PC-3 (cell line): ENCODE data around the gene ANTXR2. TPM values are rescaled to one million over a fixed set of nuclear protein-coding genes. Genes with fewer than 3 reads are reported as not detected.

Experiments
- ATAC-seq: fragments of 200-7000 bp; cut with Tn5 transposase; 2 replicates; pipeline ENCODE4 v1.9.1; 2020; ENCODE audit warnings: mild to moderate bottlenecking, moderate library complexity
- BruUV-seq: library from RNA; stranded (reverse); fragments of 400-500 nt; replicated peaks from 2 replicates; lab custom pipeline; 2021; lab: Mats Ljungman, UMichigan
- CTCF ChIA-PET: fragments of 300-600 bp; sonication (Branson Sonifier 250); formaldehyde crosslinking; loops from one replicate; lab custom pipeline; 2022; ENCODE audit warnings: antibody characterized with exemption; lab: Charles Lee
- POLR2A ChIA-PET: fragments of 300-600 bp; sonication (Branson Sonifier 250); formaldehyde crosslinking; loops from one replicate; lab custom pipeline; 2022; ENCODE audit warnings: antibody characterized with exemption; ENCODE audit not compliant: unreplicated experiment; lab: Charles Lee
- DNase-seq: peaks from one replicate; pipeline ENCODE4 v3.0.0-alpha.2; 2015
- H2AFZ ChIP-seq: fragments of 300-600 bp; sonication (generic); 2 replicates; pipeline ENCODE4 v1.6.0; 2016; ENCODE audit warnings: antibody characterized with exemption, low read length
- H3F3A ChIP-seq: fragments of 300-600 bp; sonication (generic); one replicate; pipeline ENCODE4 v1.6.0; 2017; ENCODE audit warnings: antibody characterized with exemption, low read length, control low read depth, mild to moderate bottlenecking; ENCODE audit not compliant: unreplicated experiment
- H3K27ac ChIP-seq: fragments of 300-600 bp; sonication (generic); 2 replicates; pipeline ENCODE4 v1.5.1; 2016; ENCODE audit warnings: mild to moderate bottlenecking, low read length
- H3K27me3 ChIP-seq: fragments of 300-600 bp; sonication (generic); 2 replicates; pipeline ENCODE4 v1.6.1; 2016; ENCODE audit warnings: low read length, mixed read lengths
- H3K36me3 ChIP-seq: fragments of 300-600 bp; sonication (generic); 2 replicates; pipeline ENCODE4 v1.6.1; 2016; ENCODE audit warnings: low read depth, mixed run types, low read length, mixed read lengths
- H3K4me1 ChIP-seq: fragments of 300-600 bp; sonication (generic); 2 replicates; pipeline ENCODE4 v1.5.1; 2016; ENCODE audit warnings: low read length; ENCODE audit not compliant: insufficient read depth
- H3K4me2 ChIP-seq: fragments of 300-600 bp; sonication (generic); 2 replicates; pipeline ENCODE4 v1.6.0; 2016; ENCODE audit warnings: low read length
- H3K4me3 ChIP-seq: fragments of 300-600 bp; sonication (generic); 2 replicates; pipeline ENCODE4 v1.5.1; 2016; ENCODE audit warnings: mild to moderate bottlenecking, low read length, mixed read lengths
- H3K79me2 ChIP-seq: fragments of 300-600 bp; sonication (generic); 2 replicates; pipeline ENCODE4 v1.6.1; 2017; ENCODE audit warnings: low read length, mixed read lengths
- H3K9ac ChIP-seq: fragments of 300-600 bp; sonication (generic); 2 replicates; pipeline ENCODE4 v1.6.0; 2016; ENCODE audit warnings: mild to moderate bottlenecking, low read length
- H3K9me2 ChIP-seq: fragments of 300-600 bp; sonication (generic); replicated peaks from 2 replicates; pipeline ENCODE4 v1.6.1; 2016; ENCODE audit warnings: mixed run types, low read length, mixed read lengths
- H3K9me3 ChIP-seq: fragments of 300-600 bp; sonication (generic); 2 replicates; pipeline ENCODE4 v1.6.1; 2016; ENCODE audit warnings: low read length, mixed read lengths
- H4K20me1 ChIP-seq: fragments of 300-600 bp; sonication (generic); 2 replicates; pipeline ENCODE4 v1.6.1; 2016; ENCODE audit warnings: low read length, mixed read lengths
- CTCF ChIP-seq: fragments of 300-600 bp; sonication (generic); conservative IDR thresholded peaks from 2 replicates; pipeline ENCODE4 v1.5.1; 2017; ENCODE audit warnings: antibody characterized with exemption, low read depth, mild to moderate bottlenecking, low read length
- EZH2 ChIP-seq: fragments of 300-600 bp; sonication (generic); IDR thresholded peaks from one replicate; pipeline ENCODE4 v1.6.1; 2017; ENCODE audit warnings: antibody characterized with exemption, mild to moderate bottlenecking, low read length; ENCODE audit not compliant: unreplicated experiment
- EZH2phosphoT487 ChIP-seq: fragments of 300-600 bp; sonication (generic); IDR thresholded peaks from 2 replicates; pipeline ENCODE4 v1.6.1; 2018; ENCODE audit warnings: mild to moderate bottlenecking, antibody characterized with exemption, low read length, borderline replicate concordance
- intact Hi-C: fragments of 100-400 bp; cut with micrococcal nuclease; formaldehyde crosslinking; loops from 2 replicates; pipeline ENCODE4 v1.9.0; 2023
- total RNA-seq: library from RNA; depleted of rRNA; stranded (reverse); fragments of >200 nt; gene quantifications from 2 replicates; pipeline ENCODE4 v1.2.3, GENCODE V29; 2014

ANTXR2 gene
- total RNA-seq, 1 experiment from 2014 or later, result 43.9 TPM

GRCh38 chr4:80079255-80079923 is 6.4 kb upstream of the ANTXR2 start:
- no peak for DNase-seq
- no peak for TF ChIP-seq EZH2phosphoT487
- no peak for TF ChIP-seq CTCF
- no peak for TF ChIP-seq EZH2
- H3K9me2 ChIP-seq, result no peaks in the 10 kb centered on the region
- CTCF ChIA-PET, result no interaction called here
- H3K9ac ChIP-seq, result no peak overlapping the region
- ATAC-seq, result no peak
- no peaks in the 10 kb centered on the region for H3F3A ChIP-seq
- no peaks in the 10 kb centered on the region for H3K36me3 ChIP-seq
- no peaks in the 10 kb centered on the region for H3K27me3 ChIP-seq
- no peak overlapping the region for H3K4me2 ChIP-seq
- POLR2A ChIA-PET, result no interaction called here
- no peaks in the 10 kb centered on the region for H3K9me3 ChIP-seq
- no peaks in the 10 kb centered on the region for H3K79me2 ChIP-seq
- intact Hi-C loops, result no loop called here
- H3K4me1 ChIP-seq, result peaks cover 28% of the 10 kb centered on the region
- H2AFZ ChIP-seq, result no peak overlapping the region
- H3K27ac ChIP-seq, result no peak overlapping the region
- H3K4me3 ChIP-seq, result no peak overlapping the region
- BruUV-seq, result no TSS peak
- H4K20me1 ChIP-seq, result no peaks in the 10 kb centered on the region

- no peaks in the 10 kb centered on the region for H3K27me3 ChIP-seq
- no peaks in the 10 kb centered on the region for H3K9me3 ChIP-seq
- intact Hi-C loops, result no loop called here
- H3K27ac ChIP-seq, result peak overlapping the region; percentile 71
- H3K4me3 ChIP-seq, result no peak overlapping the region
- H4K20me1 ChIP-seq, result no peaks in the 10 kb centered on the region
- ChIA-PET CTCF (no interaction called here), POLR2A (no interaction called here)
- DNase-seq, result peak; percentile 14
- H3K9me2 ChIP-seq, result no peaks in the 10 kb centered on the region
- H3K9ac ChIP-seq, result peak overlapping the region; percentile 20; the same call in 1 of the 2 replicates
- no TSS peak for BruUV-seq
- H3K36me3 ChIP-seq, result no peaks in the 10 kb centered on the region
- no peaks in the 10 kb centered on the region for H3K79me2 ChIP-seq
- 0 out of 2 replicates have a peak overlapping the region, but pooled peaks have one; percentile 18 for H3K4me2 ChIP-seq
- ATAC-seq, result no peak
- H3K4me1 ChIP-seq, result peaks cover 36% of the 10 kb centered on the region
- TF ChIP-seq CTCF (no peak), EZH2 (no peak), EZH2phosphoT487 (no peak)
- H2AFZ ChIP-seq, result no peak overlapping the region
- H3F3A ChIP-seq, result no peaks in the 10 kb centered on the region
These were observed 5.5 kb upstream of the ANTXR2 start for GRCh38 chr4:80078346-80079092.
